Measurements from ENCODE around the gene PAK5.

The PAK5 gene

DNA sequence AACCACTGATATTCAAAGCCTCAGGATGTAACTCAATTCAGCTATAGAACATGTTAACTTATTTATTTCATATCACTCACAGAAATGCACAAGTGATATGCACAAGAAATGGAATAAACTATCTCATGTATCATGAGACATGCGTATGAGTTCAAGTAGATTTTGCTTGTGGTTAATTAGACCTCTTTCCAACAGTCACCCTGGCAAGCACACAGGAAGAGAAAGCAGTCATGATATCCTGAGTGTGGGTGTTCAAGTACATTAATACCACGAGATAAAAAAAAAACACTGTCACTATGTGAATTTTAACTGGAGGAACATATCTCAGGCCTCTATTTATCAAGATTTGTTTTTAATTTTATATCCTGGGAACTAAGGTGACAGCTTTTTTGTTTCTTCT is 260.3 kb downstream of the PAK5 start:
- TF ChIP-seq, protein P1, sequence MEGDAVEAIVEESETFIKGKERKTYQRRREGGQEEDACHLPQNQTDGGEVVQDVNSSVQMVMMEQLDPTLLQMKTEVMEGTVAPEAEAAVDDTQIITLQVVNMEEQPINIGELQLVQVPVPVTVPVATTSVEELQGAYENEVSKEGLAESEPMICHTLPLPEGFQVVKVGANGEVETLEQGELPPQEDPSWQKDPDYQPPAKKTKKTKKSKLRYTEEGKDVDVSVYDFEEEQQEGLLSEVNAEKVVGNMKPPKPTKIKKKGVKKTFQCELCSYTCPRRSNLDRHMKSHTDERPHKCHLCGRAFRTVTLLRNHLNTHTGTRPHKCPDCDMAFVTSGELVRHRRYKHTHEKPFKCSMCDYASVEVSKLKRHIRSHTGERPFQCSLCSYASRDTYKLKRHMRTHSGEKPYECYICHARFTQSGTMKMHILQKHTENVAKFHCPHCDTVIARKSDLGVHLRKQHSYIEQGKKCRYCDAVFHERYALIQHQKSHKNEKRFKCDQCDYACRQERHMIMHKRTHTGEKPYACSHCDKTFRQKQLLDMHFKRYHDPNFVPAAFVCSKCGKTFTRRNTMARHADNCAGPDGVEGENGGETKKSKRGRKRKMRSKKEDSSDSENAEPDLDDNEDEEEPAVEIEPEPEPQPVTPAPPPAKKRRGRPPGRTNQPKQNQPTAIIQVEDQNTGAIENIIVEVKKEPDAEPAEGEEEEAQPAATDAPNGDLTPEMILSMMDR (IDR thresholded peaks at IDR 0.05; ENCODE audit: low read depth, low read length), result no peak
- no peak for DNase-seq (ENCODE audit: extremely low read depth, low read depth)

GRCh38 chr20:9577397-9577796 is 261.5 kb downstream of the PAK5 start:
- DNase-seq (ENCODE audit: extremely low read depth, low read depth), result no peak
- TF ChIP-seq, protein P1 (IDR thresholded peaks at IDR 0.05; ENCODE audit: low read depth, low read length), result no peak

DNA sequence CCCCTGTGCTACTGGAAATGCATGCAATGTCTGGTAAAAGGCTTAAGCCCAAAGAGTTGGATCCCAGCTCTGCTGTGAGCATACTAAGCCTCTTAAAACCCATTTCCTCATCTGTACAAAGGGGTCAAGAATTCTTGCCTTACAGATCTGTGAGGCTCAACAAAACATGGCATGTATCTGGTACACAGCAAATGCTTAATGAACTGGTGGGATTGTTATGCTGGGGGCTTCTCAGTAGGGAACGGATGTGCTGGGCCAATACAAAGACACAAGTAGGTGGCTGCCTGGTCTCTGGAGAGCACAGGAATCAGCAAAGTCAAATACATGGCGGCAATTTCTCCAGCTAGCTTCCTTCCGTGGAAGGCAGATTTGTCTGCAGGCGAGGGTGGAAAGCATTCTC is 262.2 kb downstream of the PAK5 start:
- TF ChIP-seq, protein P1 (IDR thresholded peaks at IDR 0.05; ENCODE audit: low read depth, low read length), result no peak
- DNase-seq (ENCODE audit: extremely low read depth, low read depth), result no peak

- no peak for DNase-seq (ENCODE audit: extremely low read depth, low read depth)
These were observed 263.0 kb downstream of the PAK5 start for GRCh38 chr20:9575836-9576235.

GRCh38 chr20:9574776-9575175 is 264.1 kb downstream of the PAK5 start:
- no peak for DNase-seq (ENCODE audit: extremely low read depth, low read depth)
- TF ChIP-seq, protein P1 (IDR thresholded peaks at IDR 0.05; ENCODE audit: low read depth, low read length), result no peak

More at GRCh38 chr20:9575836-9576235, 263.0 kb downstream of the PAK5 start:
- TF ChIP-seq, protein P1 (IDR thresholded peaks at IDR 0.05; ENCODE audit: low read depth, low read length), result no peak

GRCh38 chr20:9574181-9574580 is 264.7 kb downstream of the PAK5 start:
- DNase-seq (ENCODE audit: extremely low read depth, low read depth), result no peak
- TF ChIP-seq, protein P1 (IDR thresholded peaks at IDR 0.05; ENCODE audit: low read depth, low read length), result no peak

- TF ChIP-seq, protein P1 (IDR thresholded peaks at IDR 0.05; ENCODE audit: low read depth, low read length), result no peak
- no peak for DNase-seq (ENCODE audit: extremely low read depth, low read depth)
These were observed 265.3 kb downstream of the PAK5 start for GRCh38 chr20:9573335-9574151.

Measured in AG09319 (cell line).